ENCODE measurements around the gene SCN4B.

- no peak for TF ChIP-seq POLR2A (IDR thresholded peaks at IDR 0.05)
- TF ChIP-seq CTCF (IDR thresholded peaks at IDR 0.05), result no peak
- no peak for TF ChIP-seq POLR2AphosphoS5 (IDR thresholded peaks at IDR 0.05)
Observed at GRCh38 chr11:118161786-118162185, 9.2 kb upstream of the SCN4B start.

Data from gastroesophageal sphincter (tissue), 3 donors.